Keratinocyte (primary cell): ENCODE measurements around the gene ST3GAL5. TPM values are rescaled to one million over a fixed set of nuclear protein-coding genes. Genes with fewer than 3 reads are reported as not detected.

ENCODE experiments used
- DNase-seq: peaks from one replicate; pipeline ENCODE4 v3.0.0-alpha.2; 2011; ENCODE audit warnings: low read depth, missing footprints, low spot score
- FAIRE-seq: peaks from 2 replicates; lab custom pipeline; 2011; peaks lifted over from hg19 to GRCh38; lab: Jason Lieb, UNC
- H2AFZ ChIP-seq: 2 replicates; pipeline ENCODE4 v1.6.0; 2012; ENCODE audit warnings: low read length, control low read depth, inconsistent platforms; ENCODE audit not compliant: control insufficient read depth
- H3K27ac ChIP-seq: 2 replicates; pipeline ENCODE4 v1.5.1; 2011; ENCODE audit warnings: low read length; ENCODE audit not compliant: control insufficient read depth, insufficient read depth
- H3K27me3 ChIP-seq: 3 replicates; pipeline ENCODE4 v1.6.0; 2011; ENCODE audit warnings: low read length; ENCODE audit not compliant: control insufficient read depth, insufficient read depth; ENCODE audit errors: extremely low read depth
- H3K36me3 ChIP-seq, 2 experiments: 2 replicates in 1 of 2; 3 replicates in 1 of 2; pipeline ENCODE4 v1.5.1; 2011; ENCODE audit warnings: low read length in 2 of 2, mild to moderate bottlenecking in 1 of 2; ENCODE audit not compliant: control insufficient read depth in 2 of 2, insufficient read depth in 2 of 2; ENCODE audit errors: extremely low read depth in 1 of 2
- H3K4me1 ChIP-seq: 3 replicates; pipeline ENCODE4 v1.5.1; 2011; ENCODE audit warnings: low read length; ENCODE audit not compliant: control insufficient read depth, insufficient read depth; ENCODE audit errors: extremely low read depth
- H3K4me2 ChIP-seq: 3 replicates; pipeline ENCODE4 v1.6.0; 2011; ENCODE audit warnings: low read depth, low read length; ENCODE audit not compliant: control insufficient read depth, insufficient read depth; ENCODE audit errors: extremely low read depth
- H3K4me3 ChIP-seq, 3 experiments: fragments of 200-600 bp in 1 of 3; sonication (generic) in 1 of 3; 2 replicates in 2 of 3; 3 replicates in 1 of 3; pipeline ENCODE4 v1.5.1; 2011 to 2016; ENCODE audit warnings: low read length in 3 of 3, mild to moderate bottlenecking in 3 of 3, control low read depth in 2 of 3, inconsistent platforms in 1 of 3, low read depth in 1 of 3, mixed read lengths in 1 of 3, mixed run types in 1 of 3, moderate library complexity in 1 of 3; ENCODE audit not compliant: control insufficient read depth in 2 of 3, insufficient read depth in 2 of 3; ENCODE audit errors: extremely low read depth in 1 of 3
- H3K79me2 ChIP-seq: 2 replicates; pipeline ENCODE4 v1.6.0; 2012; ENCODE audit warnings: low read length; ENCODE audit not compliant: control insufficient read depth, insufficient read depth
- H3K9ac ChIP-seq: 3 replicates; pipeline ENCODE4 v1.6.0; 2011; ENCODE audit warnings: low read length; ENCODE audit not compliant: control insufficient read depth, insufficient read depth; ENCODE audit errors: extremely low read depth
- H3K9me1 ChIP-seq: 3 replicates; pipeline ENCODE4 v1.6.0; 2011; ENCODE audit warnings: low read length; ENCODE audit not compliant: control insufficient read depth, insufficient read depth; ENCODE audit errors: extremely low read depth
- H3K9me3 ChIP-seq: 2 replicates; pipeline ENCODE4 v1.5.1; 2012; ENCODE audit warnings: low read depth, low read length; ENCODE audit not compliant: control insufficient read depth
- H4K20me1 ChIP-seq: 3 replicates; pipeline ENCODE4 v1.6.0; 2011; ENCODE audit warnings: low read length; ENCODE audit not compliant: control insufficient read depth, insufficient read depth; ENCODE audit errors: extremely low read depth
- EZH2 ChIP-seq: IDR thresholded peaks from one replicate; pipeline ENCODE4 v1.6.1; 2012; ENCODE audit warnings: inconsistent platforms, mild to moderate bottlenecking, low read length, moderate library complexity
- dilution Hi-C: fragments of 300-500 bp; cut with MboI; formaldehyde crosslinking; loops from one replicate; pipeline ENCODE4 v1.7.0; 2020; ENCODE audit warnings: low sequenced_read_pairs; ENCODE audit not compliant: extremely low pct_ligation_motif_present
- polyA plus RNA-seq, 5 experiments: library from polyadenylated mRNA; depleted of rRNA in 3 of 5; stranded (reverse) in 3 of 5; stranded (forward) in 1 of 5; unstranded in 1 of 5; fragments of >200 nt; gene quantifications; 1 replicate in 1 of 5; 2 replicates in 3 of 5; 3 replicates in 1 of 5; pipeline versions ENCODE4 v1.2.1 to v1.2.3, GENCODE V29; 2011 to 2012; ENCODE audit warnings: missing spikeins in 2 of 5, low read depth in 1 of 5, low replicate concordance in 1 of 5
- TF ChIP-seq, protein P1 (sequence below), 3 experiments: IDR thresholded peaks in 1 of 3; conservative IDR thresholded peaks in 1 of 3; optimal IDR thresholded peaks in 1 of 3; 2 replicates in 2 of 3; 3 replicates in 1 of 3; pipeline versions ENCODE3 to v1.5.1; 2011; ENCODE audit warnings: low read length in 3 of 3, mild to moderate bottlenecking in 3 of 3, moderate library complexity in 2 of 3, control low read depth in 1 of 3, inconsistent platforms in 1 of 3; ENCODE audit not compliant: insufficient read depth in 2 of 3; ENCODE audit errors: extremely low read depth in 1 of 3

The ST3GAL5 gene
- polyA plus RNA-seq, 1 donor (not counting 4 experiments of a cell fraction or from before 2014, with no cell fraction given): 43.5 TPM

DNA sequence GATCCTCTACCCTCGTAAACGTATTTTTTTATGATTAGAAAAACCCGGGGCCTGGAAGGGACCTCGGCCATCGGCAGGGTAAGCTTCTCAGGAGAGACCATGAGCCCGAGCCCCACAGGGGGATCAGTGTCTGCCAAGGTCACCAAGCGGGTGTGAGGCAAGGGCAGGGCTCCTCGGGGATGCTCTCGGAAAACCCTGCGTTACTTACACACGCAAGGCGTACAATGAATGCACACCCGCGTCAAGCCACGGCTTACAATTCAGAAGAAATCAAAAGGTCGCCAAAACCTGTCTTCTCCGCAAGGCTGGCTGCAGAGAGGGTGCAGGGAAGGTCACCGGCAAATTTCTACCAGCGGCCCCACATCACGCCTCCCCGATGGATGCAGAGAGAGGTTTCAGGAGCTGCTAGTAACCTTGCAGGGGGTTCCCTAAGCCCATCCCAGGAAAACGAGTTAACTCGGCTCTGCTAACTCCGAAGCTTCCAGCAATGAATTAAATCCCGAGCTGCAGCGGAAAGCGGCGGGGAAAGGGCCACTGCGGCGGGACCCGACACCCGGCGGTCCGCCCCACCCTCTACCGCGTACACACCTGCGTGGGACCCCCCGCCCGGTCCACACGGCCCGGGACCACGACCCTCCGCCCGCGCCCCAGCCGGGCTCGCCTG lies 638 bp downstream of the ST3GAL5 start:
- H4K20me1 ChIP-seq: no peaks in the 10 kb centered on the region
- dilution Hi-C loops: no loop called here
- peak overlapping the region; percentile 88 for H3K4me2 ChIP-seq
- peak overlapping the region; percentile 50 for H3K27ac ChIP-seq
- H3K27me3 ChIP-seq: no peaks in the 10 kb centered on the region
- TF ChIP-seq EZH2: no peak
- TF ChIP-seq, protein P1, sequence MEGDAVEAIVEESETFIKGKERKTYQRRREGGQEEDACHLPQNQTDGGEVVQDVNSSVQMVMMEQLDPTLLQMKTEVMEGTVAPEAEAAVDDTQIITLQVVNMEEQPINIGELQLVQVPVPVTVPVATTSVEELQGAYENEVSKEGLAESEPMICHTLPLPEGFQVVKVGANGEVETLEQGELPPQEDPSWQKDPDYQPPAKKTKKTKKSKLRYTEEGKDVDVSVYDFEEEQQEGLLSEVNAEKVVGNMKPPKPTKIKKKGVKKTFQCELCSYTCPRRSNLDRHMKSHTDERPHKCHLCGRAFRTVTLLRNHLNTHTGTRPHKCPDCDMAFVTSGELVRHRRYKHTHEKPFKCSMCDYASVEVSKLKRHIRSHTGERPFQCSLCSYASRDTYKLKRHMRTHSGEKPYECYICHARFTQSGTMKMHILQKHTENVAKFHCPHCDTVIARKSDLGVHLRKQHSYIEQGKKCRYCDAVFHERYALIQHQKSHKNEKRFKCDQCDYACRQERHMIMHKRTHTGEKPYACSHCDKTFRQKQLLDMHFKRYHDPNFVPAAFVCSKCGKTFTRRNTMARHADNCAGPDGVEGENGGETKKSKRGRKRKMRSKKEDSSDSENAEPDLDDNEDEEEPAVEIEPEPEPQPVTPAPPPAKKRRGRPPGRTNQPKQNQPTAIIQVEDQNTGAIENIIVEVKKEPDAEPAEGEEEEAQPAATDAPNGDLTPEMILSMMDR (optimal IDR thresholded peaks at IDR 0.05 in 1 of 3, IDR thresholded peaks at IDR 0.05 in 1 of 3, conservative IDR thresholded peaks at IDR 0.05 in 1 of 3; ENCODE audit: extremely low read depth in 1 of 3, insufficient read depth in 2 of 3, low read length in 3 of 3): no peak
- peak overlapping the region; percentile 59 for H2AFZ ChIP-seq
- DNase-seq: no peak
- peaks cover 47% of the 10 kb centered on the region for H3K4me1 ChIP-seq
- no peaks in the 10 kb centered on the region for H3K9me3 ChIP-seq
- no peaks in the 10 kb centered on the region for H3K36me3 ChIP-seq
- H3K4me3 ChIP-seq: peak overlapping the region; percentile 55 to 85 (median 83)
- FAIRE-seq: no peak
- H3K9ac ChIP-seq: peak overlapping the region; percentile 86
- peaks cover 6% of the 10 kb centered on the region for H3K9me1 ChIP-seq
- H3K79me2 ChIP-seq: peaks cover 46% of the 10 kb centered on the region

DNA sequence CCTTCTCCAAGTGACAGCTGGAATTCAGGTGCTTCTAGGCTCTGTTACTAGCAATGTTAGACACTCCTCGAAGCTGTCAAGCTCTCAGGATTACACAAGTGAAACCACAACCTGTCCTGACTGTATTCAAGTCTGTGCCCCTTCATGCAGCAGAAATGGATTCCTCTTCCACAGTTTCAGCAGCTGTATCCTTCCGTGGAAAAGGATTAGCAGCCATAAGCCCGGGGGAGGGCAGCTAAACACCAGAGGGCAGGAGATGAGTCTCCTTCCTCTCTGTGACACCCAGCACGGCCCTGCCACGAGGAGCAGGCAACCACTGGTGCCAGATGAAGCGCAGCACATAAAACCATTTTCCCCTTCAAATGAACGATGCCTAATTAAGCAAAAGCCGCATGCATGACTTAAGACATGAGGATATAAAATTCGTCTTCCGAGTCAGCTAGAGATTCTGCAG lies 1.2 kb downstream of the ST3GAL5 start:
- dilution Hi-C loops: no loop called here
- Histone ChIP-seq H4K20me1 (no peaks in the 10 kb centered on the region), H3K4me2 (peak overlapping the region; percentile 88), H2AFZ (no peak overlapping the region), H3K9me1 (peaks cover 6% of the 10 kb centered on the region), H3K36me3 (no peaks in the 10 kb centered on the region), H3K79me2 (peaks cover 48% of the 10 kb centered on the region), H3K9ac (peak overlapping the region; percentile 86), H3K27me3 (no peaks in the 10 kb centered on the region), H3K27ac (peak overlapping the region; percentile 69), H3K4me1 (peaks cover 42% of the 10 kb centered on the region), H3K4me3 (peak overlapping the region; percentile 55 to 85 (median 83)), H3K9me3 (no peaks in the 10 kb centered on the region)
- no peak for FAIRE-seq
- no peak for DNase-seq
- no peak for TF ChIP-seq EZH2
- TF ChIP-seq, protein P1 (optimal IDR thresholded peaks at IDR 0.05 in 1 of 3, IDR thresholded peaks at IDR 0.05 in 1 of 3, conservative IDR thresholded peaks at IDR 0.05 in 1 of 3; ENCODE audit: extremely low read depth in 1 of 3, insufficient read depth in 2 of 3, low read length in 3 of 3): peak; percentile 6 to 50 (median 10)
